Loucy (cell line): ENCODE data around the gene CCDC121.

ENCODE experiments used
- H2AFZ ChIP-seq: fragments of 200-600 bp; sonication (generic); 2 replicates; pipeline ENCODE4 v1.6.0; 2016; ENCODE audit warnings: antibody characterized with exemption, mild to moderate bottlenecking, low read length, moderate library complexity
- H3F3A ChIP-seq: fragments of 200-600 bp; 2 replicates; pipeline ENCODE4 v1.6.0; 2016; ENCODE audit warnings: antibody characterized with exemption, low read depth, mild to moderate bottlenecking
- H3K27me3 ChIP-seq: fragments of 200-600 bp; sonication (generic); 2 replicates; pipeline ENCODE4 v1.6.1; 2014; ENCODE audit warnings: low read length, mild to moderate bottlenecking; ENCODE audit not compliant: insufficient read depth, poor library complexity, severe bottlenecking
- H3K36me3 ChIP-seq: fragments of 200-600 bp; sonication (generic); 2 replicates; pipeline ENCODE4 v1.6.1; 2016; ENCODE audit warnings: low read length; ENCODE audit not compliant: insufficient read depth
- H3K4me1 ChIP-seq: fragments of 200-600 bp; sonication (generic); 2 replicates; pipeline ENCODE4 v1.5.1; 2014; ENCODE audit warnings: low read length, mild to moderate bottlenecking; ENCODE audit not compliant: insufficient read depth, poor library complexity, severe bottlenecking
- H3K4me2 ChIP-seq: fragments of 200-600 bp; sonication (generic); 2 replicates; pipeline ENCODE4 v1.6.0; 2014; ENCODE audit warnings: antibody characterized with exemption, low read length, low read depth, mild to moderate bottlenecking; ENCODE audit not compliant: poor library complexity, severe bottlenecking
- H3K4me3 ChIP-seq: fragments of 200-600 bp; sonication (generic); 2 replicates; pipeline ENCODE4 v1.5.1; 2014; ENCODE audit warnings: low read length, mild to moderate bottlenecking, mixed read lengths; ENCODE audit not compliant: poor library complexity, severe bottlenecking
- H3K79me2 ChIP-seq: fragments of 200-600 bp; sonication (generic); 2 replicates; pipeline ENCODE4 v1.6.1; 2014; ENCODE audit warnings: low read length; ENCODE audit not compliant: insufficient read depth
- H3K9ac ChIP-seq: fragments of 200-600 bp; sonication (generic); 2 replicates; pipeline ENCODE4 v1.6.0; 2014; ENCODE audit warnings: mild to moderate bottlenecking, low read depth, low read length, moderate library complexity; ENCODE audit not compliant: poor library complexity, severe bottlenecking
- H3K9me2 ChIP-seq: fragments of 200-600 bp; sonication (generic); replicated peaks from 2 replicates; pipeline ENCODE4 v1.6.1; 2016; ENCODE audit warnings: low read depth, low read length, mixed read lengths
- H3K9me3 ChIP-seq: fragments of 200-600 bp; sonication (generic); 2 replicates; pipeline ENCODE4 v1.6.1; 2014; ENCODE audit warnings: mild to moderate bottlenecking, antibody characterized with exemption, low read length, low read depth; ENCODE audit not compliant: insufficient read depth
- H4K20me1 ChIP-seq: fragments of 200-600 bp; sonication (generic); 2 replicates; pipeline ENCODE4 v1.6.0; 2014; ENCODE audit warnings: antibody characterized with exemption, low read length, mild to moderate bottlenecking; ENCODE audit not compliant: insufficient read depth, poor library complexity, severe bottlenecking
- EZH2phosphoT487 ChIP-seq: fragments of 200-600 bp; IDR thresholded peaks from 2 replicates; pipeline ENCODE4 v1.6.1; 2018; ENCODE audit warnings: antibody characterized with exemption, mild to moderate bottlenecking, moderate library complexity, borderline replicate concordance
- TF ChIP-seq, protein P1 (sequence below): fragments of 200-600 bp; sonication (generic); conservative IDR thresholded peaks from 2 replicates; pipeline ENCODE4 v1.5.1; 2014; ENCODE audit warnings: mild to moderate bottlenecking, antibody characterized with exemption, low read length

CCDC121 gene

DNA sequence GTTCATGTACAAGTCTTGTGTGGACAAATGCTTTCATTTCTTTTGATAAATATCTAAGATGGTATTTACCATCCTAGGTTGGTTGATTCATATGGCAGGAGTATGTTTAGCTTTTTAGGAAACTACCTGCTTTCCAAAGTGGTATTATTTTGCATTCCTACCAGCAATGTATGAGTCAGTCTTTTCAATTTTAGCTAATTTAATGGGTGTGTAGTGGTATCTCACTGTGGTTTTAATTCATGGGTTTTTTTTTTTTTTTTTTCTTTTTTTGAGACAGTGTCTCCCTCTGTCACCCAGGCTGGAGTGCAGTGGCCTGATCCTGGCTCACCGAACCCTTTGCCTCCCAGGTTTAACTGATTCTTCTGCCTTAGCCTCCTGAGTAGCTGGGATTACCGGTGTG, 41.8 kb downstream of the CCDC121 start:
- Histone ChIP-seq H2AFZ (no peak overlapping the region), H3K36me3 (no peaks in the 10 kb centered on the region), H3K9ac (peak overlapping the region; percentile 97), H3K4me2 (peak overlapping the region; percentile 94), H3K79me2 (peaks cover 88% of the 10 kb centered on the region), H3F3A (no peaks in the 10 kb centered on the region), H4K20me1 (peaks cover 72% of the 10 kb centered on the region), H3K9me2 (no peaks in the 10 kb centered on the region), H3K27me3 (peaks cover 4% of the 10 kb centered on the region), H3K9me3 (peaks cover 8% of the 10 kb centered on the region), H3K4me3 (peak overlapping the region; percentile 99), H3K4me1 (peaks cover 60% of the 10 kb centered on the region)
- TF ChIP-seq, protein P1, sequence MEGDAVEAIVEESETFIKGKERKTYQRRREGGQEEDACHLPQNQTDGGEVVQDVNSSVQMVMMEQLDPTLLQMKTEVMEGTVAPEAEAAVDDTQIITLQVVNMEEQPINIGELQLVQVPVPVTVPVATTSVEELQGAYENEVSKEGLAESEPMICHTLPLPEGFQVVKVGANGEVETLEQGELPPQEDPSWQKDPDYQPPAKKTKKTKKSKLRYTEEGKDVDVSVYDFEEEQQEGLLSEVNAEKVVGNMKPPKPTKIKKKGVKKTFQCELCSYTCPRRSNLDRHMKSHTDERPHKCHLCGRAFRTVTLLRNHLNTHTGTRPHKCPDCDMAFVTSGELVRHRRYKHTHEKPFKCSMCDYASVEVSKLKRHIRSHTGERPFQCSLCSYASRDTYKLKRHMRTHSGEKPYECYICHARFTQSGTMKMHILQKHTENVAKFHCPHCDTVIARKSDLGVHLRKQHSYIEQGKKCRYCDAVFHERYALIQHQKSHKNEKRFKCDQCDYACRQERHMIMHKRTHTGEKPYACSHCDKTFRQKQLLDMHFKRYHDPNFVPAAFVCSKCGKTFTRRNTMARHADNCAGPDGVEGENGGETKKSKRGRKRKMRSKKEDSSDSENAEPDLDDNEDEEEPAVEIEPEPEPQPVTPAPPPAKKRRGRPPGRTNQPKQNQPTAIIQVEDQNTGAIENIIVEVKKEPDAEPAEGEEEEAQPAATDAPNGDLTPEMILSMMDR: no peak
- TF ChIP-seq EZH2phosphoT487: no peak

DNA sequence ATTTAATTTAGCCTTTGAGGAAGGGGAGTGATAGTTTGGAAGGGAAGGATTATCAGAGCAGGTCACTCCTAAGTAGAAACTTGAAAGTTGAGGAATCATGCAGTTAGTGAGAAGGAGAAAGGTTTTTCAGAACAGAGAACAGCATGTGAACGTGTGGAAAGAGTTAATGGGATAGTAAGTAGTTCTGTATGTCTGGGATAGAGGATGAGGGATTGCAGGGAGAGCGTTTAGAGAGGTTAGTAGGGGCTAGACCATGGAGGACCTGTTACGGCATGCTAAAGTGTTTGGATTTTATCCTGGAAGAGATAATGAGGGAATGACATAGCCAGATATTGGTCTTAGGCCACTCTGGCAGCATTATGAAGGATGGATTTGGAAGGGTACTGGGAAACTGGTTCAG, 44.2 kb downstream of the CCDC121 start:
- peaks cover 58% of the 10 kb centered on the region for H3K4me1 ChIP-seq
- H4K20me1 ChIP-seq: peaks cover 57% of the 10 kb centered on the region
- H3K4me2 ChIP-seq: peak overlapping the region; percentile 94
- no peaks in the 10 kb centered on the region for H3F3A ChIP-seq
- no peaks in the 10 kb centered on the region for H3K9me2 ChIP-seq
- TF ChIP-seq, protein P1: no peak
- peak overlapping the region; percentile 99 for H3K4me3 ChIP-seq
- peaks cover 14% of the 10 kb centered on the region for H3K27me3 ChIP-seq
- no peak overlapping the region for H2AFZ ChIP-seq
- no peaks in the 10 kb centered on the region for H3K36me3 ChIP-seq
- H3K9me3 ChIP-seq: peaks cover 3% of the 10 kb centered on the region; the same call in 1 of the 2 replicates
- H3K79me2 ChIP-seq: peaks cover 66% of the 10 kb centered on the region
- peak overlapping the region; percentile 97 for H3K9ac ChIP-seq

DNA sequence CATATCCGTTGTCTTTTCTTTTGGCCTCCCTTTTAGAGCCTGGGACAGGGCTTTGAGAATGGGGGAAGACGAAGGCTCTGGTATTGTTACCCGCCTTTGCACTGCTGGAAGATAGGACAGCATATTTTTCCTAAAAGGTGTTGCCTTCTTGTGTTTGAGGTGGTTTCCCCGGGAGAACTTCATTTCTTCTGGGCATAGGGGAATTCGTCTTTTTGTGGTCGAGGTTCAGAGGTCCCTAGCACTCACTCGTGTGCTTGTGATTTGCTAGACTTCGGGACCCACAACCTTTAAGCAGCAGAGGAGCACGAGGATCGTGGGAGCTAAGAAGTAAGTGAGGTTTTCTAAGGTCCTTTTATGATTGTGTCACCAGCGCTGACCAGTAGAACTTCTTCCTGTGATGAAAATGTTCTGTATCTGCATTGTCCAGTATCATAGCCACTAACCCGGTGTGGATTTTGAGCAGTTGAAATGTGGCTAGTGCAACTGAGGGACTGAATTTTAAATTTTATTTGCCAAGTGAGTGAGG, 45.4 kb downstream of the CCDC121 start:
- Histone ChIP-seq H3K36me3 (no peaks in the 10 kb centered on the region), H3K9ac (peak overlapping the region; percentile 97), H3K4me3 (peak overlapping the region; percentile 99), H3K27me3 (peaks cover 25% of the 10 kb centered on the region), H3K9me2 (no peaks in the 10 kb centered on the region), H2AFZ (peak overlapping the region; percentile 96), H3F3A (no peaks in the 10 kb centered on the region), H3K4me2 (peak overlapping the region; percentile 94), H3K9me3 (no peaks in the 10 kb centered on the region), H4K20me1 (peaks cover 49% of the 10 kb centered on the region), H3K79me2 (peaks cover 54% of the 10 kb centered on the region), H3K4me1 (peaks cover 53% of the 10 kb centered on the region)
- no peak for TF ChIP-seq EZH2phosphoT487
- TF ChIP-seq, protein P1: no peak
